ENCODE measurements around the gene SFPQ.
"Not testable (repeated sequence)": the region's sequence is repeated elsewhere in the genome, so short reads cannot be mapped to it uniquely, and the experiment has no call there.

SFPQ gene

GRCh38 chr1:35187816-35188342 is 5.1 kb downstream of the SFPQ start:
- no peak for DNase-seq (ENCODE audit: low read depth in 2 of 2)

- DNase-seq (ENCODE audit: low read depth in 2 of 2), result no peak
Observed at GRCh38 chr1:35186239-35186638, 6.7 kb downstream of the SFPQ start.

- DNase-seq (ENCODE audit: low read depth in 2 of 2), result no peak
Observed at GRCh38 chr1:35185200-35185599, 7.7 kb downstream of the SFPQ start.

- no peak for DNase-seq (ENCODE audit: low read depth in 2 of 2)
Observed at GRCh38 chr1:35184495-35185199, 8.3 kb downstream of the SFPQ start.

GRCh38 chr1:35181790-35182455 is 11.0 kb downstream of the SFPQ start:
- no peak for DNase-seq (ENCODE audit: low read depth in 2 of 2)

- DNase-seq (ENCODE audit: low read depth in 2 of 2), result peak in 1 of 2 donors; percentile 17
Observed at GRCh38 chr1:35180776-35181374, 12.1 kb downstream of the SFPQ start.

GRCh38 chr1:35179908-35180307 is 13.0 kb downstream of the SFPQ start:
- no peak for DNase-seq (ENCODE audit: low read depth in 2 of 2)

GRCh38 chr1:35178874-35179380 is 14.0 kb downstream of the SFPQ start:
- DNase-seq (ENCODE audit: low read depth in 2 of 2), result no peak

GRCh38 chr1:35178295-35178695 is 14.7 kb downstream of the SFPQ start:
- no peak for DNase-seq (ENCODE audit: low read depth in 2 of 2)

GRCh38 chr1:35177237-35177786 is 15.6 kb downstream of the SFPQ start:
- DNase-seq (ENCODE audit: low read depth in 2 of 2), result no peak

GRCh38 chr1:35175602-35176001 is 17.3 kb downstream of the SFPQ start:
- DNase-seq (ENCODE audit: low read depth in 2 of 2), result no peak

GRCh38 chr1:35175098-35175576 is 17.8 kb downstream of the SFPQ start:
- no peak for DNase-seq (ENCODE audit: low read depth in 2 of 2)

- DNase-seq (ENCODE audit: low read depth in 2 of 2), result no peak
Observed at GRCh38 chr1:35173909-35174540, 18.9 kb downstream of the SFPQ start.

GRCh38 chr1:35173491-35173890 is 19.5 kb downstream of the SFPQ start:
- no peak for DNase-seq (ENCODE audit: low read depth in 2 of 2)

GRCh38 chr1:35172022-35172421 is 20.9 kb downstream of the SFPQ start:
- DNase-seq (ENCODE audit: low read depth in 2 of 2), result no peak

GRCh38 chr1:35171579-35171978 is 21.4 kb downstream of the SFPQ start:
- DNase-seq (ENCODE audit: low read depth in 2 of 2), result no peak

- no peak for DNase-seq (ENCODE audit: low read depth in 2 of 2)
Observed at GRCh38 chr1:35164893-35165292, 28.1 kb downstream of the SFPQ start.

GRCh38 chr1:35151220-35151619 is 41.7 kb downstream of the SFPQ start:
- no peak for DNase-seq (ENCODE audit: low read depth in 2 of 2)

- not testable (repeated sequence) for DNase-seq (ENCODE audit: low read depth in 2 of 2)
Observed at GRCh38 chr1:35145892-35146549, 46.9 kb downstream of the SFPQ start.

- no peak for DNase-seq (ENCODE audit: low read depth in 2 of 2)
Observed at GRCh38 chr1:35143737-35144508, 49.0 kb downstream of the SFPQ start.
